Measurements from ENCODE around the gene DIO3. TPM values are rescaled to one million over a fixed set of nuclear protein-coding genes. Genes with fewer than 3 reads are reported as not detected.

The DIO3 gene
- total and polyA plus RNA-seq, 2 donors (not counting 1 experiment from before 2014, with no cell fraction given), result not detected

- H3K4me2 ChIP-seq (replicated peaks; ENCODE audit: low read depth, low read length, poor library complexity, severe bottlenecking), result no peak overlapping the region
- H3K4me3 ChIP-seq (ENCODE audit: control extremely low read depth in 1 of 5, extremely low read depth in 1 of 5, insufficient read depth in 1 of 5, low read depth in 2 of 5, low read length in 4 of 5), result no peak overlapping the region
- intact Hi-C loops (cut with micrococcal nuclease), result no loop called here
- 78% methylated on average over 11 of the region's 16 CpGs for WGBS (ENCODE audit: insufficient coverage)
- H3K4me1 ChIP-seq (ENCODE audit: control insufficient read depth in 2 of 2, insufficient read depth in 2 of 2, low read length in 2 of 2), result no peaks in the 10 kb centered on the region
- H2AFZ ChIP-seq (ENCODE audit: insufficient read depth, low read depth, low read length, poor library complexity, severe bottlenecking), result no peak overlapping the region
- no peaks in the 10 kb centered on the region for H3K27me3 ChIP-seq (replicated peaks in 1 of 4; ENCODE audit: control extremely low read depth in 1 of 4, control insufficient read depth in 3 of 4, insufficient read depth in 4 of 4, low read length in 3 of 4)
- TF ChIP-seq, protein P1, sequence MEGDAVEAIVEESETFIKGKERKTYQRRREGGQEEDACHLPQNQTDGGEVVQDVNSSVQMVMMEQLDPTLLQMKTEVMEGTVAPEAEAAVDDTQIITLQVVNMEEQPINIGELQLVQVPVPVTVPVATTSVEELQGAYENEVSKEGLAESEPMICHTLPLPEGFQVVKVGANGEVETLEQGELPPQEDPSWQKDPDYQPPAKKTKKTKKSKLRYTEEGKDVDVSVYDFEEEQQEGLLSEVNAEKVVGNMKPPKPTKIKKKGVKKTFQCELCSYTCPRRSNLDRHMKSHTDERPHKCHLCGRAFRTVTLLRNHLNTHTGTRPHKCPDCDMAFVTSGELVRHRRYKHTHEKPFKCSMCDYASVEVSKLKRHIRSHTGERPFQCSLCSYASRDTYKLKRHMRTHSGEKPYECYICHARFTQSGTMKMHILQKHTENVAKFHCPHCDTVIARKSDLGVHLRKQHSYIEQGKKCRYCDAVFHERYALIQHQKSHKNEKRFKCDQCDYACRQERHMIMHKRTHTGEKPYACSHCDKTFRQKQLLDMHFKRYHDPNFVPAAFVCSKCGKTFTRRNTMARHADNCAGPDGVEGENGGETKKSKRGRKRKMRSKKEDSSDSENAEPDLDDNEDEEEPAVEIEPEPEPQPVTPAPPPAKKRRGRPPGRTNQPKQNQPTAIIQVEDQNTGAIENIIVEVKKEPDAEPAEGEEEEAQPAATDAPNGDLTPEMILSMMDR (IDR thresholded peaks at IDR 0.05), result no peak
- TF ChIP-seq EZH2 (IDR thresholded peaks at IDR 0.05; ENCODE audit: borderline replicate concordance, insufficient read depth, low read depth, low read length, poor library complexity, severe bottlenecking), result no peak
- peaks cover 0 to 35% (median 0%) of the 10 kb centered on the region in 3 donors for H3K9me3 ChIP-seq (ENCODE audit: control extremely low read depth in 1 of 3, control insufficient read depth in 2 of 3, insufficient read depth in 1 of 3, low read length in 2 of 3)
- H3K27me3 Mint-ChIP-seq, result no peaks in the 10 kb centered on the region
- H3K9me3 Mint-ChIP-seq (ENCODE audit: insufficient read depth), result peaks cover 3% of the 10 kb centered on the region
- no peak overlapping the region for H3K4me3 Mint-ChIP-seq
- ChIA-PET POLR2A (no interaction called here), CTCF (no interaction called here)
- H3K36me3 ChIP-seq (replicated peaks in 1 of 2; ENCODE audit: control extremely low read depth in 1 of 2, control insufficient read depth in 1 of 2, extremely low read depth in 1 of 2, insufficient read depth in 2 of 2, low read length in 1 of 2), result no peaks in the 10 kb centered on the region
- no peaks in the 10 kb centered on the region for H4K20me1 ChIP-seq (ENCODE audit: control insufficient read depth, insufficient read depth, low read length, poor library complexity, severe bottlenecking)
- H3K79me2 ChIP-seq (ENCODE audit: control insufficient read depth, insufficient read depth, low read length), result no peaks in the 10 kb centered on the region
- H3K9ac ChIP-seq (ENCODE audit: low read length), result no peak overlapping the region
- H3K27ac ChIP-seq (ENCODE audit: low read length in 2 of 2), result no peak overlapping the region
- no peak for ATAC-seq (ENCODE audit: low read depth)
- no peak for DNase-seq
- no peaks in the 10 kb centered on the region for H3K4me1 Mint-ChIP-seq
- H3K27ac Mint-ChIP-seq, result no peak overlapping the region
These were observed 13.2 kb upstream of the DIO3 start for GRCh38 chr14:101547961-101548669.

- no peak overlapping the region for H3K4me3 ChIP-seq (ENCODE audit: control extremely low read depth in 1 of 5, extremely low read depth in 1 of 5, insufficient read depth in 1 of 5, low read depth in 2 of 5, low read length in 4 of 5)
- no peak for DNase-seq
- no peaks in the 10 kb centered on the region for H4K20me1 ChIP-seq (ENCODE audit: control insufficient read depth, insufficient read depth, low read length, poor library complexity, severe bottlenecking)
- ATAC-seq (ENCODE audit: low read depth), result no peak
- ChIA-PET CTCF (no interaction called here), POLR2A (no interaction called here)
- H3K9ac ChIP-seq (ENCODE audit: low read length), result no peak overlapping the region
- no peaks in the 10 kb centered on the region for H3K27me3 ChIP-seq (replicated peaks in 1 of 4; ENCODE audit: control extremely low read depth in 1 of 4, control insufficient read depth in 3 of 4, insufficient read depth in 4 of 4, low read length in 3 of 4)
- H3K4me1 ChIP-seq (ENCODE audit: control insufficient read depth in 2 of 2, insufficient read depth in 2 of 2, low read length in 2 of 2), result no peaks in the 10 kb centered on the region
- no peak overlapping the region for H2AFZ ChIP-seq (ENCODE audit: insufficient read depth, low read depth, low read length, poor library complexity, severe bottlenecking)
- Mint-ChIP-seq H3K27me3 (no peaks in the 10 kb centered on the region), H3K4me3 (no peak overlapping the region), H3K4me1 (no peaks in the 10 kb centered on the region), H3K9me3 (ENCODE audit: insufficient read depth) (peaks cover 3% of the 10 kb centered on the region), H3K27ac (no peak overlapping the region)
- peaks cover 0 to 29% (median 0%) of the 10 kb centered on the region in 3 donors for H3K9me3 ChIP-seq (ENCODE audit: control extremely low read depth in 1 of 3, control insufficient read depth in 2 of 3, insufficient read depth in 1 of 3, low read length in 2 of 3)
- intact Hi-C loops (cut with micrococcal nuclease), result no loop called here
- H3K4me2 ChIP-seq (replicated peaks; ENCODE audit: low read depth, low read length, poor library complexity, severe bottlenecking), result no peak overlapping the region
- 92% methylated on average over 4 of the region's 5 CpGs for WGBS (ENCODE audit: insufficient coverage)
- H3K36me3 ChIP-seq (replicated peaks in 1 of 2; ENCODE audit: control extremely low read depth in 1 of 2, control insufficient read depth in 1 of 2, extremely low read depth in 1 of 2, insufficient read depth in 2 of 2, low read length in 1 of 2), result no peaks in the 10 kb centered on the region
- H3K27ac ChIP-seq (ENCODE audit: low read length in 2 of 2), result no peak overlapping the region
- H3K79me2 ChIP-seq (ENCODE audit: control insufficient read depth, insufficient read depth, low read length), result no peaks in the 10 kb centered on the region
- TF ChIP-seq EZH2 (IDR thresholded peaks at IDR 0.05; ENCODE audit: borderline replicate concordance, insufficient read depth, low read depth, low read length, poor library complexity, severe bottlenecking), result no peak
- TF ChIP-seq, protein P1 (IDR thresholded peaks at IDR 0.05), result no peak
These were observed 12.6 kb upstream of the DIO3 start for GRCh38 chr14:101548710-101549109.
